Endothelial cell of umbilical vein (primary cell): Measurements from ENCODE around the gene FADS2. TPM values are rescaled to one million over a fixed set of nuclear protein-coding genes. Genes with fewer than 3 reads are reported as not detected.

Experiments used
- BruUV-seq: library from RNA; stranded (reverse); fragments of 400-500 nt; replicated peaks from 2 replicates; lab custom pipeline; 2021; lab: Mats Ljungman, UMichigan
- CTCF ChIA-PET: fragments of 300-600, 350-600 bp; sonication (Branson Sonifier 250); formaldehyde crosslinking; loops from one replicate; lab custom pipeline; 2021; ENCODE audit warnings: antibody characterized with exemption, inconsistent platforms; lab: Charles Lee
- POLR2A ChIA-PET: fragments of 300-600, 350-600 bp; sonication (Branson Sonifier 250); formaldehyde crosslinking; loops from one replicate; lab custom pipeline; 2021; ENCODE audit warnings: antibody characterized with exemption, inconsistent platforms; lab: Charles Lee
- DNase-seq: peaks from one replicate; pipeline ENCODE4 v3.0.0-alpha.2; 2011; ENCODE audit warnings: low read depth, low spot score
- FAIRE-seq: peaks from 2 replicates; lab custom pipeline; 2011; peaks lifted over from hg19 to GRCh38; lab: Jason Lieb, UNC
- H2AFZ ChIP-seq: 2 replicates; pipeline ENCODE4 v1.6.0; 2012; ENCODE audit warnings: low read depth, low read length, control low read depth, inconsistent platforms
- H3K27ac ChIP-seq: 2 replicates; pipeline ENCODE4 v1.5.1; 2011; ENCODE audit warnings: low read depth, mild to moderate bottlenecking, control low read depth, low read length, moderate library complexity; ENCODE audit not compliant: insufficient read depth
- H3K27me3 ChIP-seq, 2 experiments: 2 replicates each; pipeline versions ENCODE4 v1.6.0 to v1.6.1; 2011; ENCODE audit warnings: low read length in 2 of 2, mixed read lengths in 1 of 2; ENCODE audit not compliant: control insufficient read depth in 2 of 2, insufficient read depth in 2 of 2
- H3K36me3 ChIP-seq, 2 experiments: 2 replicates in 1 of 2; 3 replicates in 1 of 2; pipeline ENCODE4 v1.5.1; 2011; ENCODE audit warnings: low read length in 2 of 2, mild to moderate bottlenecking in 1 of 2, moderate library complexity in 1 of 2; ENCODE audit not compliant: control insufficient read depth in 2 of 2, insufficient read depth in 2 of 2; ENCODE audit errors: extremely low read depth in 1 of 2
- H3K4me1 ChIP-seq: 3 replicates; pipeline ENCODE4 v1.5.1; 2011; ENCODE audit warnings: mild to moderate bottlenecking, low read length; ENCODE audit not compliant: control insufficient read depth, insufficient read depth; ENCODE audit errors: extremely low read depth
- H3K4me2 ChIP-seq: 2 replicates; pipeline ENCODE4 v1.6.1; 2011; ENCODE audit warnings: low read length, control low read depth, mixed read lengths; ENCODE audit not compliant: insufficient read depth
- H3K4me3 ChIP-seq, 3 experiments: fragments of 200-600 bp in 1 of 3; sonication (generic), shearing (Covaris generic) in 1 of 3; replicated peaks in 1 of 3; 2 replicates each; pipeline ENCODE4 v1.5.1; 2011 to 2016; ENCODE audit warnings: control low read depth in 3 of 3, low read length in 3 of 3, mild to moderate bottlenecking in 2 of 3, inconsistent platforms in 1 of 3, low read depth in 1 of 3, moderate library complexity in 1 of 3; ENCODE audit not compliant: insufficient read depth in 1 of 3
- H3K79me2 ChIP-seq: 2 replicates; pipeline ENCODE4 v1.6.0; 2012; ENCODE audit warnings: low read length, inconsistent platforms; ENCODE audit not compliant: control insufficient read depth, insufficient read depth
- H3K9ac ChIP-seq: replicated peaks from 2 replicates; pipeline ENCODE3; 2011; ENCODE audit warnings: low read length, control low read depth; ENCODE audit not compliant: insufficient read depth; ENCODE audit errors: extremely low read depth
- H3K9me1 ChIP-seq: replicated peaks from 3 replicates; pipeline ENCODE4 v1.6.0; 2011; ENCODE audit warnings: mild to moderate bottlenecking, low read length; ENCODE audit not compliant: control insufficient read depth, insufficient read depth; ENCODE audit errors: extremely low read depth
- H3K9me3 ChIP-seq: replicated peaks from 2 replicates; pipeline ENCODE4 v1.5.1; 2012; ENCODE audit warnings: low read length, inconsistent platforms; ENCODE audit not compliant: control insufficient read depth, insufficient read depth
- H4K20me1 ChIP-seq: replicated peaks from 2 replicates; pipeline ENCODE3; 2011; ENCODE audit warnings: mild to moderate bottlenecking, low read length; ENCODE audit not compliant: control insufficient read depth, insufficient read depth; ENCODE audit errors: extremely low read depth
- EZH2 ChIP-seq: IDR thresholded peaks from 2 replicates; pipeline ENCODE4 v1.6.1; 2012; ENCODE audit warnings: borderline replicate concordance, low read depth, mild to moderate bottlenecking, moderate library complexity, low read length, inconsistent platforms; ENCODE audit not compliant: severe bottlenecking
- FOS ChIP-seq: IDR thresholded peaks from 2 replicates; pipeline ENCODE4 v1.6.1; 2011; ENCODE audit warnings: mild to moderate bottlenecking, low read length, moderate library complexity, borderline replicate concordance; ENCODE audit not compliant: insufficient read depth
- GATA2 ChIP-seq: IDR thresholded peaks from 2 replicates; pipeline ENCODE4 v1.7.0; 2011; ENCODE audit warnings: low read depth, mild to moderate bottlenecking, moderate library complexity, mixed read lengths, low read length; ENCODE audit not compliant: insufficient read length, insufficient read depth
- JUN ChIP-seq: IDR thresholded peaks from 2 replicates; pipeline ENCODE4 v1.6.1; 2011; ENCODE audit warnings: borderline replicate concordance, low read depth; ENCODE audit not compliant: insufficient read length, insufficient read depth
- MYC ChIP-seq: IDR thresholded peaks from one replicate; pipeline ENCODE4 v1.6.1; 2011; ENCODE audit warnings: mild to moderate bottlenecking, low read depth, low read length
- POLR2A ChIP-seq: IDR thresholded peaks from 2 replicates; pipeline ENCODE4 v1.6.1; 2012; ENCODE audit warnings: low read depth, mild to moderate bottlenecking, control low read depth, low read length
- POLR2AphosphoS5 ChIP-seq: IDR thresholded peaks from 2 replicates; pipeline ENCODE4 v1.6.1; 2012; ENCODE audit warnings: low read depth, mild to moderate bottlenecking, control low read depth, low read length, moderate library complexity; ENCODE audit not compliant: insufficient read depth
- dilution Hi-C: fragments of 300-500 bp; cut with MboI; formaldehyde crosslinking; loops from one replicate; pipeline ENCODE4 v1.15.0; 2019; ENCODE audit warnings: low sequenced_read_pairs; ENCODE audit not compliant: extremely low pct_ligation_motif_present
- intact Hi-C: fragments of 100-400 bp; cut with micrococcal nuclease; formaldehyde crosslinking; loops from one replicate; pipeline ENCODE4 v1.10.0; 2022
- polyA plus RNA-seq, 4 experiments: library from polyadenylated mRNA; depleted of rRNA in 3 of 4; stranded (reverse) in 3 of 4; unstranded in 1 of 4; fragments of >200 nt; gene quantifications; 2 replicates each; pipeline versions ENCODE4 v1.2.1 to v1.2.3, GENCODE V29; 2011 to 2012; ENCODE audit warnings: missing spikeins in 1 of 4
- total RNA-seq: library from RNA; stranded (reverse); gene quantifications from 2 replicates; pipeline ENCODE4 v1.2.3, GENCODE V29; 2021
- TF ChIP-seq, protein P1 (sequence below): IDR thresholded peaks from 2 replicates; pipeline ENCODE4 v1.6.1; 2011; ENCODE audit not compliant: insufficient read depth, insufficient read length
- TF ChIP-seq, protein P2 (sequence below), 2 donors: IDR thresholded peaks; 1 replicate in 1 of 2; 2 replicates in 1 of 2; pipeline ENCODE4 v1.5.1; 2011; ENCODE audit warnings: low read length in 2 of 2, mild to moderate bottlenecking in 2 of 2, moderate library complexity in 2 of 2, control low read depth in 1 of 2, inconsistent platforms in 1 of 2, low read depth in 1 of 2; ENCODE audit not compliant: insufficient read depth in 1 of 2; ENCODE audit errors: extremely low read depth in 1 of 2

Gene FADS2
- total and polyA plus RNA-seq, 2 donors (not counting 3 experiments of a cell fraction or from before 2014, with no cell fraction given) = 668 to 898 TPM

DNA sequence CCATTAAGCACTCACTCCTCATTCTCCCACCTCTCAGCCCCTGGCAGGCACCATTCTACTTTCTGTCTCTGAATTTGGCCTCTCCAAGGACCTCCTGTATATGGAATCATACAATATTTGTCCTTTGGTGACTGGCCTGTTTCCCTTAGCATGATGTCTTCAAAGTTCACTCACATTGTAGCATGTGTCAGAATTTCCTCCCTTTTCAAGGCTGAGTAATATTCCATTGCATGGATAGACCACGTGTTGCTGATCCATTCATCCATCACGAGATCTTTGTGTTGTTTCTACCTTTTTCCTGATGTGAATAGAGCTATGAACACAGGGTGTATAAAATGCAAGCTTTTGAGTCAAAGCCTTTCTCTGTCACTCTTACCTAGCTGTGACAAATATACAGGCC lies 11.6 kb downstream of the FADS2 start:
- TF ChIP-seq POLR2AphosphoS5 (no peak), POLR2A (no peak), EZH2 (no peak), MYC (no peak), FOS (no peak), JUN (no peak), GATA2 (no peak)
- TF ChIP-seq, protein P1, sequence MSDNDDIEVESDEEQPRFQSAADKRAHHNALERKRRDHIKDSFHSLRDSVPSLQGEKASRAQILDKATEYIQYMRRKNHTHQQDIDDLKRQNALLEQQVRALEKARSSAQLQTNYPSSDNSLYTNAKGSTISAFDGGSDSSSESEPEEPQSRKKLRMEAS = no peak
- TF ChIP-seq, protein P2, sequence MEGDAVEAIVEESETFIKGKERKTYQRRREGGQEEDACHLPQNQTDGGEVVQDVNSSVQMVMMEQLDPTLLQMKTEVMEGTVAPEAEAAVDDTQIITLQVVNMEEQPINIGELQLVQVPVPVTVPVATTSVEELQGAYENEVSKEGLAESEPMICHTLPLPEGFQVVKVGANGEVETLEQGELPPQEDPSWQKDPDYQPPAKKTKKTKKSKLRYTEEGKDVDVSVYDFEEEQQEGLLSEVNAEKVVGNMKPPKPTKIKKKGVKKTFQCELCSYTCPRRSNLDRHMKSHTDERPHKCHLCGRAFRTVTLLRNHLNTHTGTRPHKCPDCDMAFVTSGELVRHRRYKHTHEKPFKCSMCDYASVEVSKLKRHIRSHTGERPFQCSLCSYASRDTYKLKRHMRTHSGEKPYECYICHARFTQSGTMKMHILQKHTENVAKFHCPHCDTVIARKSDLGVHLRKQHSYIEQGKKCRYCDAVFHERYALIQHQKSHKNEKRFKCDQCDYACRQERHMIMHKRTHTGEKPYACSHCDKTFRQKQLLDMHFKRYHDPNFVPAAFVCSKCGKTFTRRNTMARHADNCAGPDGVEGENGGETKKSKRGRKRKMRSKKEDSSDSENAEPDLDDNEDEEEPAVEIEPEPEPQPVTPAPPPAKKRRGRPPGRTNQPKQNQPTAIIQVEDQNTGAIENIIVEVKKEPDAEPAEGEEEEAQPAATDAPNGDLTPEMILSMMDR (IDR thresholded peaks at IDR 0.05; ENCODE audit: extremely low read depth in 1 of 2, insufficient read depth in 1 of 2, low read depth in 1 of 2, low read length in 2 of 2) = no peak
- Histone ChIP-seq H3K4me2 (no peak overlapping the region), H3K36me3 (peaks cover 38 to 42% of the 10 kb centered on the region in 2 experiments), H3K9me1 (no peaks in the 10 kb centered on the region), H3K27me3 (no peaks in the 10 kb centered on the region), H4K20me1 (no peaks in the 10 kb centered on the region), H3K79me2 (peaks cover 58% of the 10 kb centered on the region), H3K4me1 (peaks cover 12% of the 10 kb centered on the region), H3K4me3 (no peak overlapping the region), H3K9me3 (no peaks in the 10 kb centered on the region), H3K27ac (no peak overlapping the region), H3K9ac (no peak overlapping the region), H2AFZ (no peak overlapping the region)
- BruUV-seq = no TSS peak
- ChIA-PET POLR2A (interaction anchor here (1.0 kb wide), 1 partner anchor 50 kb away, joined by 3 read pairs; no protein-coding TSS in a partner anchor), CTCF (interaction anchor here (1.2 to 3.2 kb wide), 2 partner anchors 10 to 42 kb away, joined by 3 to 11 read pairs; no protein-coding TSS in a partner anchor)
- intact Hi-C loops (no loop called here), dilution Hi-C loops (no loop called here)
- FAIRE-seq = no peak
- DNase-seq = no peak
